Neural cell (in vitro differentiated cells): Measurements from ENCODE around the gene MBTPS2.

ENCODE experiments used
- EP300 ChIP-seq: fragments of 450-650 bp; conservative IDR thresholded peaks from 2 replicates; pipeline ENCODE4 v1.6.1; 2014; ENCODE audit warnings: antibody characterized with exemption, mild to moderate bottlenecking, moderate library complexity; ENCODE audit not compliant: poor library complexity, severe bottlenecking
- EZH2 ChIP-seq: fragments of 200-600, 300-800 bp; shearing (Covaris generic), sonication (generic); IDR thresholded peaks from 2 replicates; pipeline ENCODE4 v1.6.1; 2014; ENCODE audit warnings: antibody characterized with exemption, low read length, borderline replicate concordance, mild to moderate bottlenecking; ENCODE audit not compliant: insufficient read depth, poor library complexity, severe bottlenecking
- MXI1 ChIP-seq: fragments of 450-650 bp; conservative IDR thresholded peaks from 2 replicates; pipeline ENCODE4 v1.6.1; 2014; ENCODE audit warnings: antibody characterized with exemption, mild to moderate bottlenecking; ENCODE audit not compliant: poor library complexity, severe bottlenecking
- POLR2AphosphoS5 ChIP-seq: IDR thresholded peaks from 2 replicates; pipeline ENCODE4 v1.6.1; 2012
- RAD21 ChIP-seq: fragments of 450-650 bp; conservative IDR thresholded peaks from 2 replicates; pipeline ENCODE4 v1.6.1; 2014; ENCODE audit warnings: antibody characterized with exemption, mild to moderate bottlenecking, moderate library complexity
- TF ChIP-seq, protein P1 (sequence below): fragments of 450-650 bp; IDR thresholded peaks from 2 replicates; pipeline ENCODE4 v1.5.1; 2014; ENCODE audit warnings: antibody characterized with exemption, mild to moderate bottlenecking, moderate library complexity; ENCODE audit not compliant: poor library complexity, severe bottlenecking

- TF ChIP-seq, protein P1, sequence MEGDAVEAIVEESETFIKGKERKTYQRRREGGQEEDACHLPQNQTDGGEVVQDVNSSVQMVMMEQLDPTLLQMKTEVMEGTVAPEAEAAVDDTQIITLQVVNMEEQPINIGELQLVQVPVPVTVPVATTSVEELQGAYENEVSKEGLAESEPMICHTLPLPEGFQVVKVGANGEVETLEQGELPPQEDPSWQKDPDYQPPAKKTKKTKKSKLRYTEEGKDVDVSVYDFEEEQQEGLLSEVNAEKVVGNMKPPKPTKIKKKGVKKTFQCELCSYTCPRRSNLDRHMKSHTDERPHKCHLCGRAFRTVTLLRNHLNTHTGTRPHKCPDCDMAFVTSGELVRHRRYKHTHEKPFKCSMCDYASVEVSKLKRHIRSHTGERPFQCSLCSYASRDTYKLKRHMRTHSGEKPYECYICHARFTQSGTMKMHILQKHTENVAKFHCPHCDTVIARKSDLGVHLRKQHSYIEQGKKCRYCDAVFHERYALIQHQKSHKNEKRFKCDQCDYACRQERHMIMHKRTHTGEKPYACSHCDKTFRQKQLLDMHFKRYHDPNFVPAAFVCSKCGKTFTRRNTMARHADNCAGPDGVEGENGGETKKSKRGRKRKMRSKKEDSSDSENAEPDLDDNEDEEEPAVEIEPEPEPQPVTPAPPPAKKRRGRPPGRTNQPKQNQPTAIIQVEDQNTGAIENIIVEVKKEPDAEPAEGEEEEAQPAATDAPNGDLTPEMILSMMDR, result no peak
- TF ChIP-seq RAD21 (no peak), POLR2AphosphoS5 (no peak), EP300 (no peak), EZH2 (no peak), MXI1 (no peak)
These were observed 3.8 kb downstream of the MBTPS2 start for GRCh38 chrX:21843179-21843578.
